PC-3 (cell line): ENCODE data around the gene ACADL.

ENCODE experiments used
- EZH2phosphoT487 ChIP-seq: fragments of 300-600 bp; sonication (generic); IDR thresholded peaks from 2 replicates; pipeline ENCODE4 v1.6.1; 2018; ENCODE audit warnings: mild to moderate bottlenecking, antibody characterized with exemption, low read length, borderline replicate concordance
- TF ChIP-seq, protein P1 (sequence below): fragments of 300-600 bp; sonication (generic); conservative IDR thresholded peaks from 2 replicates; pipeline ENCODE4 v1.5.1; 2017; ENCODE audit warnings: antibody characterized with exemption, low read depth, mild to moderate bottlenecking, low read length

GRCh38 chr2:210198326-210198725 lies 26.9 kb downstream of the ACADL start:
- TF ChIP-seq EZH2phosphoT487: no peak
- TF ChIP-seq, protein P1, sequence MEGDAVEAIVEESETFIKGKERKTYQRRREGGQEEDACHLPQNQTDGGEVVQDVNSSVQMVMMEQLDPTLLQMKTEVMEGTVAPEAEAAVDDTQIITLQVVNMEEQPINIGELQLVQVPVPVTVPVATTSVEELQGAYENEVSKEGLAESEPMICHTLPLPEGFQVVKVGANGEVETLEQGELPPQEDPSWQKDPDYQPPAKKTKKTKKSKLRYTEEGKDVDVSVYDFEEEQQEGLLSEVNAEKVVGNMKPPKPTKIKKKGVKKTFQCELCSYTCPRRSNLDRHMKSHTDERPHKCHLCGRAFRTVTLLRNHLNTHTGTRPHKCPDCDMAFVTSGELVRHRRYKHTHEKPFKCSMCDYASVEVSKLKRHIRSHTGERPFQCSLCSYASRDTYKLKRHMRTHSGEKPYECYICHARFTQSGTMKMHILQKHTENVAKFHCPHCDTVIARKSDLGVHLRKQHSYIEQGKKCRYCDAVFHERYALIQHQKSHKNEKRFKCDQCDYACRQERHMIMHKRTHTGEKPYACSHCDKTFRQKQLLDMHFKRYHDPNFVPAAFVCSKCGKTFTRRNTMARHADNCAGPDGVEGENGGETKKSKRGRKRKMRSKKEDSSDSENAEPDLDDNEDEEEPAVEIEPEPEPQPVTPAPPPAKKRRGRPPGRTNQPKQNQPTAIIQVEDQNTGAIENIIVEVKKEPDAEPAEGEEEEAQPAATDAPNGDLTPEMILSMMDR: no peak
